ENCODE results near the gene SUZ12. TPM values are rescaled to one million over a fixed set of nuclear protein-coding genes. Genes with fewer than 3 reads are reported as not detected.

SUZ12 gene
- total RNA-seq, 2 donors from 2014 or later: 32.6 to 41.7 TPM

- Histone ChIP-seq H3K4me1 (ENCODE audit: control insufficient read depth, insufficient read depth, low read length) (no peaks in the 10 kb centered on the region), H3K27me3 (ENCODE audit: control insufficient read depth, insufficient read depth, low read length, poor library complexity, severe bottlenecking) (no peaks in the 10 kb centered on the region), H3K9me3 (ENCODE audit: control insufficient read depth, low read length) (no peaks in the 10 kb centered on the region), H3K9ac (ENCODE audit: extremely low read depth, low read length, poor library complexity, severe bottlenecking) (no peak overlapping the region), H3K27ac (ENCODE audit: low read depth, low read length) (no peak overlapping the region), H3K4me3 (ENCODE audit: low read length) (no peak overlapping the region), H3K36me3 (ENCODE audit: control insufficient read depth, insufficient read depth, low read length) (peaks cover 18% of the 10 kb centered on the region)
- peaks cover 9% of the 10 kb centered on the region for H3K36me3 Mint-ChIP-seq (ENCODE audit: low read depth)
- H3K27ac Mint-ChIP-seq: no peak overlapping the region
- TF ChIP-seq, protein P1, sequence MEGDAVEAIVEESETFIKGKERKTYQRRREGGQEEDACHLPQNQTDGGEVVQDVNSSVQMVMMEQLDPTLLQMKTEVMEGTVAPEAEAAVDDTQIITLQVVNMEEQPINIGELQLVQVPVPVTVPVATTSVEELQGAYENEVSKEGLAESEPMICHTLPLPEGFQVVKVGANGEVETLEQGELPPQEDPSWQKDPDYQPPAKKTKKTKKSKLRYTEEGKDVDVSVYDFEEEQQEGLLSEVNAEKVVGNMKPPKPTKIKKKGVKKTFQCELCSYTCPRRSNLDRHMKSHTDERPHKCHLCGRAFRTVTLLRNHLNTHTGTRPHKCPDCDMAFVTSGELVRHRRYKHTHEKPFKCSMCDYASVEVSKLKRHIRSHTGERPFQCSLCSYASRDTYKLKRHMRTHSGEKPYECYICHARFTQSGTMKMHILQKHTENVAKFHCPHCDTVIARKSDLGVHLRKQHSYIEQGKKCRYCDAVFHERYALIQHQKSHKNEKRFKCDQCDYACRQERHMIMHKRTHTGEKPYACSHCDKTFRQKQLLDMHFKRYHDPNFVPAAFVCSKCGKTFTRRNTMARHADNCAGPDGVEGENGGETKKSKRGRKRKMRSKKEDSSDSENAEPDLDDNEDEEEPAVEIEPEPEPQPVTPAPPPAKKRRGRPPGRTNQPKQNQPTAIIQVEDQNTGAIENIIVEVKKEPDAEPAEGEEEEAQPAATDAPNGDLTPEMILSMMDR (conservative IDR thresholded peaks at IDR 0.05): no peak
- no peaks in the 10 kb centered on the region for H3K9me3 Mint-ChIP-seq
- H3K4me1 Mint-ChIP-seq: peaks cover 7% of the 10 kb centered on the region
- DNase-seq: no peak
- H3K27me3 Mint-ChIP-seq (ENCODE audit: insufficient read depth): no peaks in the 10 kb centered on the region
- H3K4me3 Mint-ChIP-seq: no peak overlapping the region
- WGBS, 2 experiments (ENCODE audit: insufficient coverage in 1 of 2, insufficient read length in 1 of 2): 86% methylated on average over 2 of the region's 2 CpGs
These were observed 34.1 kb upstream of the SUZ12 start for GRCh38 chr17:31902693-31903092.

GRCh38 chr17:31903401-31903800 lies 33.4 kb upstream of the SUZ12 start:
- H3K4me1 ChIP-seq (ENCODE audit: control insufficient read depth, insufficient read depth, low read length): no peaks in the 10 kb centered on the region
- 93 to 96% methylated on average over 10 to 14 of the region's 16 CpGs for WGBS, 2 experiments (ENCODE audit: insufficient coverage in 1 of 2, insufficient read length in 1 of 2)
- Mint-ChIP-seq H3K36me3 (ENCODE audit: low read depth) (peaks cover 2% of the 10 kb centered on the region), H3K27ac (no peak overlapping the region), H3K9me3 (no peaks in the 10 kb centered on the region), H3K27me3 (ENCODE audit: insufficient read depth) (no peaks in the 10 kb centered on the region), H3K4me1 (peaks cover 7% of the 10 kb centered on the region), H3K4me3 (no peak overlapping the region)
- no peak overlapping the region for H3K27ac ChIP-seq (ENCODE audit: low read depth, low read length)
- no peak overlapping the region for H3K9ac ChIP-seq (ENCODE audit: extremely low read depth, low read length, poor library complexity, severe bottlenecking)
- DNase-seq: no peak
- no peaks in the 10 kb centered on the region for H3K27me3 ChIP-seq (ENCODE audit: control insufficient read depth, insufficient read depth, low read length, poor library complexity, severe bottlenecking)
- H3K4me3 ChIP-seq (ENCODE audit: low read length): no peak overlapping the region
- TF ChIP-seq, protein P1 (conservative IDR thresholded peaks at IDR 0.05): no peak
- no peaks in the 10 kb centered on the region for H3K9me3 ChIP-seq (ENCODE audit: control insufficient read depth, low read length)
- peaks cover 11% of the 10 kb centered on the region for H3K36me3 ChIP-seq (ENCODE audit: control insufficient read depth, insufficient read depth, low read length)

GRCh38 chr17:31907342-31907962 lies 29.4 kb upstream of the SUZ12 start:
- Mint-ChIP-seq H3K9me3 (no peaks in the 10 kb centered on the region), H3K4me3 (no peak overlapping the region), H3K36me3 (ENCODE audit: low read depth) (no peaks in the 10 kb centered on the region), H3K27me3 (ENCODE audit: insufficient read depth) (no peaks in the 10 kb centered on the region), H3K27ac (no peak overlapping the region), H3K4me1 (peaks cover 6% of the 10 kb centered on the region)
- TF ChIP-seq, protein P1 (conservative IDR thresholded peaks at IDR 0.05): no peak
- Histone ChIP-seq H3K4me3 (ENCODE audit: low read length) (no peak overlapping the region), H3K9me3 (ENCODE audit: control insufficient read depth, low read length) (no peaks in the 10 kb centered on the region), H3K9ac (ENCODE audit: extremely low read depth, low read length, poor library complexity, severe bottlenecking) (no peak overlapping the region), H3K4me1 (ENCODE audit: control insufficient read depth, insufficient read depth, low read length) (no peaks in the 10 kb centered on the region), H3K27ac (ENCODE audit: low read depth, low read length) (no peak overlapping the region), H3K27me3 (ENCODE audit: control insufficient read depth, insufficient read depth, low read length, poor library complexity, severe bottlenecking) (no peaks in the 10 kb centered on the region), H3K36me3 (ENCODE audit: control insufficient read depth, insufficient read depth, low read length) (no peaks in the 10 kb centered on the region)
- 81 to 83% methylated on average over 4 to 7 of the region's 7 CpGs for WGBS, 2 experiments (ENCODE audit: insufficient coverage in 1 of 2, insufficient read length in 1 of 2)
- peak; percentile 63 for DNase-seq
